Islet precursor cell (in vitro differentiated cells): ENCODE data around the gene CCSER1.
"Not testable (repeated sequence)": the region's sequence is repeated elsewhere in the genome, so short reads cannot be mapped to it uniquely, and the experiment has no call there.

ENCODE experiments used
- DNase-seq: peaks from one replicate; pipeline ENCODE4 v3.0.0-alpha.2; 2018

Gene CCSER1

DNA sequence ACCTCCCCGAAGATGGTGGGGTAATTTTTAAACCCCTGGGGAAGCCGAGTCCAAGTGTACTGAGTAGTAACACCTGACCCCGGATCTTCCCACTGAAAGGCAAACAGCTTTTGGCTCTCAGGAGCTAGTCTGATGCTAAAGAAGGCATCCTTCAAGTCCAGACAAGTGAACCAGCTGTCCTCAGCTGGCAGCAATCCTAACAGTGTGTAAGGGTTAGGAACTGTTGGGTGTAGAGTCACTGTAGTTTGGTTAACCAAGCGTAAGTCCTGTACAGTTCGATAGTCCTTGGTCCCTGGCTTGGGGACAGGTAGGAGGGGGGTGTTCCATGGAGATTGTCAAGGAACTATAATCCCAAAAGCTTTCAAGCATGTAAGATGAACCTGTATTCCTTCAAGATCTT lies 967.0 kb downstream of the CCSER1 start:
- DNase-seq = not testable (repeated sequence)

DNA sequence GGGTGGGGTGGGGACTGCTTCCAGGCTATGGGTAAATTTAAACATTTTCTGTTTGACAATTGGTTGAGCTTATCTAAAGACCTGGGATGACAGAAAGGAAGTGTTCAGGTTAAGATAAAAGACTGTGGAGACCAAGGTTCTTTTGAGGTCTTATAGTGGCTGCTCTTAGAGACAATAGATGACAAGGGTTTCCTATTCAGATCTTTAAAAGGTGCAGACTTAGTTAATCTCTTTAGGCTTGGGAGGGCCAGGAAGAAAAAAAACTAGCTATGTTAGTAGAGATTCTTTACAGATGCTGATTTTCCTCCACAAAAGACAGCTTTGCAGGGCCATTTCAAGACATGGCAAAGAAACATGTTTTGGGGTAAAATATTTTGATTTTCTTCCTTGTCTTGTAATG lies 972.5 kb downstream of the CCSER1 start:
- DNase-seq = no peak

DNA sequence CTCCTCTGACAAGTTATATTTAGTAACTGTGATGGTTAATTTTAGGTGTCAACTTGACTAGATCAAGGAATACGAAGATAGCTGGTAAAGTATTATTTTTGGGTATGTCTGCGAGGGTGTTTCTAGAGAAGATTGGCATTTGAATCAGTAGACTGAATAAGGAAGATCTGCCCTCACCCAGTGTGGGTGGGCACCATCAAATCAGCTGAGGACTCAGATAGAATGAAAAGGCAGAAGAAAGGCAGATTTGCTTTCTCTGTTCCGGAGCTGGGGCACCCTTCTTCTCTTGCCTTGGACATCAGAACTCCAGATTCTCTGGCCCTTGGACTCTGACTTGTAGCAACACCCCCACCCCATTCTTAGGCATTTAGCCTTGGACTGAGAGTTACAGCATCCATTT lies 981.6 kb downstream of the CCSER1 start:
- no peak for DNase-seq

DNA sequence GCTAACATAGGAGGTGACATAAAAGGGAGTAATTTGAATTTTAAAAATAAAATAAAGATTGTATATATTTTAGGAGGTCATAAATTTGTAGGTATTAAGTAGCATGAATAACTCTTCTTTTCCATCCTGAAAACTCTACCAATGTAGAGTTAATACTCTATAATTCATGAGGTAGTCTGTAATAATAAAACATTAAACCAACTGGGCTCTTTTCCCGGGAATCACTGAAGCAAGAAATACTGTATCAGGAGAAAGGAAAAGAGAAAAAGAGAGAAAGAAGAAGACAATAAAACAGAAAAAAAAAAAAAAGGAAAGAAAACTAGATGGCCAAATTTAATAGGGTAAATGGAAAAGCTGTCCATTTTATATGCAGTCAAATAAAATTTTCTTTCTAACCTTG lies 984.4 kb downstream of the CCSER1 start:
- no peak for DNase-seq

DNA sequence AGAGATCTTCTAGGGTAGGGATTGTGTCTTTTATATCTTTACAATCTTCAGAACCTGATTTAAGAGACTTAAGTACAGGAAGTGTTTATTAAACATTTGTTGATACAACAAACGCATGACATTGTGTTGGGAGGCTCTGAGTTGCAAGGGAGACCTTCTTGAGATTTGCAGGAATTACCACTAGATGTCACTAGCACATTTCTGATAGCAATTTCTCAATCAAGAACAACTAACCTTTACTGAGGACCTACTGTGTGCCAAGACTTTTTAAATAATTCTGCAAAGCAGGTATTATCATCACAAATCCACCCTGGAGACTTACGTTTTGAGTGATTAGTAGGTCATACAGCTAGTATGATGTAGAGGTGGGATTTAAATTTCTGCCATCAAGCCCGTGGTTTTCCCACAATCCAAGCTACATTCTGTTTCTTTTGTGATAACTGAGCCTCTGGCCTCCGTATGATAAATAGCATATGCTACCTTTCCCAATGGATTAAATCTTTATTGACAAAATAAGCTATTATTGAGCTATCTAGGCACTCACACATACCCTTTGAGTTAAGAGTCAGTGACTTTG lies 986.0 kb downstream of the CCSER1 start:
- DNase-seq = no peak

DNA sequence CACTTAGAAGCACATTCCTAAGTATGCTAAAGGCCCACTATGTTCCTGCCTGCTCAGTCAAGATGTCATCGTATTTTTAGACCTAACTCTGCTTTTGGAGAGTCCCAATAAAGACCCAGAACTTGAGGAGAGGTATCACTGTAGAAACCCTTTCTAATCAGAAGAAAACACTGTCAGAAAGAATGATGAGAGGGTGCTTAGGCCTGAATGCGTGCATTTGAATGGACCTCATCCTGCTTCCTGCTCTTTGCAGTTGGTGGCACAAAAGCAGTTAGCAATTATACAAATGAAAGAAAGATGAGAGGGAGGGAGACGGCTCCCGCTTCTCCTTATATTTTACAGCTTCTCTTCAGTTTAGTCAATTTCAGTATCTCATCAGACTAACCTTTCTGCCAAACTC lies 987.2 kb downstream of the CCSER1 start:
- no peak for DNase-seq

DNA sequence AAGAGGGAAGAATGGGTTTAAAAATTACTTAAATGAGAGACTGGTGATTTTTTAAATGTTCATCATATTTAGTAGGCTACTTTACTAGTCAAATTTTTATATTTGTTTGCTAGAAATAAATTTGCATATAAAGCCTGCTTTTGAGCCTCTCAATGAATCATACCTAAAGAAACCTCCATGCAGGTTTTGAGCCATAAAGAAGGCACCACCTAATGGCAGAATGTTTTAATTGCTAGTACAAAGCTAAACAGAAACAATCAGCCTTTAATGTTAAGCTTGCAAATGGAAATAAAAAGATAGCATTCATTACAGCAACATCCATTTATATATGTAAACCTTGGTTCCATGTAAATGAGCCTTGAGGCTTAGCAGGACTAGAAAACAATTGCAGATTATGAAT lies 989.7 kb downstream of the CCSER1 start:
- no peak for DNase-seq

DNA sequence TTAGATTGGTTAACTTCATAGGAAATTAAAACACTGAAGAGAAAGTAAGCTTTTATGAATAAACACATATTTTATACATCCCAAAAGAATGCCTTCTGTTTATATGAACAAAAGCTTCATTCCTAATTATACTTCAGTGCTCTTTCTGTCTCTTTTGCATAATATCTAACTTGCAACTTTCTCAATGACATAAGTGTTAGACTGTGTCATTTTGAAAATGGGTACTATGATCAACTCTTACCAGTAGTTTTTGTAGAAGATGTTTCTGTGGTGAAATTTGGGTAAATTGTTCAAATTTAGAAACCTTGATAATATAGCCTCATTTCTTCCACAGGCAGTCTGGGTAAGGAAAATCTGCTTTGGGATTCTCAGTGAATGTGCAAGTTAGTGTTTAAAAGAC lies 991.4 kb downstream of the CCSER1 start:
- DNase-seq = no peak

DNA sequence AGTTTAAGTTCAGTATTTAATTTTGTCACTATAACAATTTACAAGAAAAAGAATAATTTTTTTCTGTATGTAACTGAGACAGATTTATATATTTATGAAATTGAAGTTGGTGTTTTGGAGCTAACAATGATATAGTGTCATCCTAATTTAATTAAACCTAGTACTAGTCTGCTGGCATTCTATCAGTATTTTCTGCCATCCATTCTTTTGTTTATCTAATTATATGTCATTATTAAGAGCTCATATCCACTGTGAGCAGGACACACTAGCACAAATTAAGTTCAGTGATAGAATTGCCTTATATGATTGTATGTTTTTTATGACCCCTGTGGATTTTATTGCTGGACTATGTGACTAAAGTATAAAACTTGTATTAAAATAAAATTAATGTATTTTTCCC lies 996.5 kb downstream of the CCSER1 start:
- DNase-seq = no peak

DNA sequence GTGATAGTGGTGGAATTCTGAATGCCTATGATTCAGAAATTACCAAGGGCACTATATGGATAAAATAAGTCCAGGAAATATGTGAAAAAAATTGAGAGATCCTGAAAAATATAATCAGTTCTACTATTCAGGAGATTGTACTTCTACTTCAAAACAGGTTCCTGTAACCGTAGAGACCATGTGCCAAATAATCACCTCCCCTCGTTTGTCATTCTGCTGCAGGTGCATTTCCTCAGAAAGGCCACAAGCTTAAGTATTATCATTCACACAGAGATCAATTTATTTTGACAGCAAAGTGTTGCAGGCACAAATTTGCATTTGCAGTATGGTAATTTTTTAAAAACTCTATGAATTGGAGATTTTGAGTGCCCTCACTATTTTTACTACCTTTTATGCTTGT lies 1000.0 kb downstream of the CCSER1 start:
- DNase-seq = no peak

DNA sequence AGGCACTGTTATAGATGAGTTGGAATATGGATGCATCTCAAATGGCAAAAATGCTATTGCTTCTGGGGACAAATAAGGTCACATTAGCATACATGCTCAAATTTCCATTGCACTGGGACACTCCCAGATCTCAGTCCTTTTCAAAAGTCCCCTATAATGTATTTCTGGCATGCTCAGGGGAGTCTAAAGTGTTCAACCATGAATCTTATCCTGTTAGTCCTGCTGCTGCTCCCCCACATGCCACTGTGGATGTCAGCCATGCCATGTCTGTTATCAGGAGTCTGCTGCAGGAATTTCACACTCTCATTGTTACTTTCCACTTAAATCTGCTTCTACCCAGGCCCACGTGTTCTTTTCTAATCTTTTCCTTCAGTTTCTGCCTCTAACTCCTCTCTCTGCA lies 1000.6 kb downstream of the CCSER1 start:
- DNase-seq = peak; percentile 45

DNA sequence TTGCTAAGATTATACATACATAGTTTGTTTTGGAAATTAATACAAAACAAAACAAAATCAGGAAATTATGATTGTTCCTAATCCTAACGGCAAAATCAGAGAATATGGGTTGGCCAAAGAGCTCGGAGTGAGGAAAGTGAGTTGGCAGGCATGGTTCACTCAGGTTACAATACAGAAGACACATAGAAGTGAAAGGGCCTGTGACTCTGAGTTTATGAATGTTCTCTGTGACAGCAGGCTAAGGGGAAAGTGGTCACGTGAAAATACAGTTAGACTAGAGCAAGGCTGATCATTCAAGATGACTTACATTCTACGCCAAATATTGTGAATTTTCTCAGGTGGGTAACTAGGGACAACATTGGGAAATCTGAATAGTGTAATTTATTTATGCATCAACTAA lies 1001.3 kb downstream of the CCSER1 start:
- DNase-seq = no peak

DNA sequence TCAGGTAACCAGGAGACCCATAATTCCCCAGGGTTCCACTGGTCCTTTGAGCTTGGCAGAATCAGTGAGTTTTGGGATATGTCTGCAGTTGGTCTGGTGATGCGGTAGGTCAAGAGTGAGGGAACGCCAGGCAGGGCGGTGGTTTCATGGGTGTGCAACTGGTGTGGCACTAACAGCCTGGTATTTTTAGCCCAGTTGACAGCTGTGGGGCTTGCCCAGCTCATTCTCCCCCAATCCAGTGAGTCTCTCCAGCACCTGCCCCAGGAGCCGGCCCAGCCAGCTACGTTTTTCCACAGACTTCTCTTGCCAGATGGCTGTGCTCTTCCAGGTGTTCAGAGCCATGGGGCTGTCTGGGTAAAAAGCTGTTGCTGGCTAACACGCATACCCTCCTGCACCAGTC lies 1019.9 kb downstream of the CCSER1 start:
- DNase-seq = no peak

DNA sequence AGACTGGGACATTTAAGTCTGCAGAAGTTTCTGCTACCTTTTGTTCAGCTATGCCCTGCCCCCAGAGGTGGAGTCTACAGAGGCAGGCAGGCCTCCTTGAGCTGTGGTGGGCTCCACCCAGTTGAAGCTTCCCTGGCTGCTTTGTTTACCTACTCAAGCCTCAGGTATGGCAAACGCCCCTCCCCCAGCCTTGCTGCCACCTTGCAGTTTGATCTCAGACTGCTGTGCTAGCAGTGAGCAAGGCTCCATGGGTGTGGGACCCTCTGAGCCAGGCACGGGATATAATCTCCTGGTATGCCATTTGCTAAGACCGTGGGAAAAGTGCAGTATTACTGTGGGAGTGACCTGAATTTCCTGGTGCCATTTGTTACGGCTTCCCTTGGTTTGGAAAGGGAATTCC lies 1026.8 kb downstream of the CCSER1 start:
- not testable (repeated sequence) for DNase-seq

DNA sequence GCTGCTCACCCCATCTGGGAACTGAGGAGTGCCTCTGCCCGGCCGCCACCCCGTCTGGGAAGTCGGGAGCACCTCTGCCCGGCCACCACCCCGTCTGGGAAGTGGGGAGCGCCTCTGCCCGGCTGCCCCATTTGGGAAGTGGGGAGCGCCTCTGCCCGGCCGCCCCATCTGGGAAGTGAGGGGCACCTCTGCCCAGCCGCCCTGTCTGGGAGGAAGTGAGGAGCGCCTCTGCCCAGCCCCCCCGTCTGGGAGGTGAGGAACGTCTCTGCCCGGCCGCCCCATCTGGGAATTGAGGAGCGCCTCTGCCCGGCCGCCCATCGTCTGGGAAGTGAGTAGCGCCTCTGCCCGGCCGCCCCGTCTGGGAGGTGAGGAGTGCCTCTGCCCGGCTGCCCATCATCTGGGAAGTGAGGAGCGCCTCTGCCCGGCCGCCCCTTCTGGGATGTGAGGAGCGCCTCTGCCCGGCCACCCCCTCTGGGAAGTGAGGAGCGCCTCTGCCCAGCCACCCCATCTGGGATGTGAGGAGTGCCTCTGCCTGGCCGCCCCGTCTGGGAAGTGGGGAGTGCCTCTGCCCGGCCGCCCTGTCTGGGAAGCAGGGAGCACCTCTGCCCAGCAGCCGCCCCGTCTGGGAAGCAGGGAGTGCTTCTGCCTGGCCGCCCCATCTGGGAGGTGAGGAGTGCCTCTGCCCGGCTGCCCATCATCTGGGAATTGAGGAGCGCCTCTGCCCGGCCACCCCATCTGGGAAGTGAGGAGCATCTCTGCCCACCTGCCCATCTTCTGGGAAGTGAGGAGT lies 1040.9 kb downstream of the CCSER1 start:
- DNase-seq = not testable (repeated sequence)

DNA sequence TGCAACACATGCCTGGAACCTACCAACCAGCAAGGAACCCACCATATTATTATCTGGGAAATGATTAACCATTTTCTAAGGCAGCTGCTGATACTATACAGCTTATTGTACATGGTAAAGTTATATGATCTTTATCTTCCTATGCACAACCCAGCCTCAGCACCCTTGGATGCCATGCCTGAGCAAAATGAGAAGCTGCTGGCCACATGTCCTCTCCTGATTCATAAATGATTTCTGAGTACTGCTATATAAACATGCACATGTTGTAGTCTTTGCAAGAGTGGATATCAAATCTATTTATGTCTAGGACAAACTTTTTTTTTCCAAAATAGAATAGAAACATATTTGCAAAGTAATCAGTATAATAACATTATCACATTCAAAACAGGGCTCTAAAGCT lies 1043.6 kb downstream of the CCSER1 start:
- DNase-seq = no peak

DNA sequence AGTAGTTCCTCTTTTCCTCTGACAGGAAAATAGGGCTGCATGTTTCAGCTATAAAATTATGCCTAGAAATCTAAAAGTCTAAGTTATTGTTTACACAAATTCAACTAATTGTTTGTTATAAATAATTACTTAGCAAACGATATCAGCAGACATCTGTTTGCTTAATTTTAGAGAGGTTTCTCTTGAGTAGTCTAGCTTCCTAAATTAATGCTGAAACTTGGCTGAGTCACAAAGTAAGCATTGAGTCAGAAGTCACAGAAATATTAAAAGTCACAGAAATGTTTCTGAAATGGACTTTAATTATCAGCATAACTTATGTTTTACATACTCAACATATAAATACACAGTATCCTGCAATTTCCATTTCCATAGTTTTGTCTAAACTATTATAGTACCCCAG lies 1044.0 kb downstream of the CCSER1 start:
- DNase-seq = no peak

DNA sequence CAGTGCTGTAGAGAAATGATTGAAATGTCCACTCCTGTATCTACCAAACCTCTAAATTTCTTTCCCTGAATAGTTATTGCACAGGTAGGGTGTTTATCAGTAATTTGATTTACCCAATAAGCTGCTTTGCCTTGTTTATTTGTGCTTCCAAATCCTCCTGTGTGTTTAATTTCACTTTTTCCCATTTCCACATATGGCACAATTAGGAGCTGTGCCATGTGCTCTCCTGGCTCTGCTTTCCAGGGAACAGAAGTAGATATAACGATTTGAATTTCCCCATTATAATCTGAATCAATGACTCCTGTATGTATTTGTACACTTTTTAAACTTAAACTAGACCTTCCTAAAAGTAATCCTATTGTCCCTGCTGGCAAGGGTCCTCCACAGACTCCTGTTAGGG lies 1057.9 kb downstream of the CCSER1 start:
- not testable (repeated sequence) for DNase-seq

DNA sequence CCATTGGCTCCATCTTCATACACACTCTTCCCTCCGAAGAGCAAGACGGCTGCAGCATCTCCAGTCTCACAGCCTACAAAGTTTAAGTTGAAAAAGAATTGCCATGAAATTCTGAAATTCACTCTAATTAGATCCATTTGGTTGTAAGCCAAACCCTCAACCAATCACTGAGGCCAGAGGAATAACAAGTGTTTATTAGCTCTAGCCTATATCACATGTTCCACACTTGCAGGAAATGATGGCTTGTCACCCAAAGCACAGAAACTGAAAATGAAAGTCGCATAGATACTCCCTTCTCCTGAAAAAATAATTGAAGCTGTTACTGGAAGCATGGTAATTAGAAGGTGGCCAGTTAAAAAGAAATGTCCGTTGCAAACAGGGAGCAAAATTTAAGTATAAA lies 1071.8 kb downstream of the CCSER1 start:
- no peak for DNase-seq

DNA sequence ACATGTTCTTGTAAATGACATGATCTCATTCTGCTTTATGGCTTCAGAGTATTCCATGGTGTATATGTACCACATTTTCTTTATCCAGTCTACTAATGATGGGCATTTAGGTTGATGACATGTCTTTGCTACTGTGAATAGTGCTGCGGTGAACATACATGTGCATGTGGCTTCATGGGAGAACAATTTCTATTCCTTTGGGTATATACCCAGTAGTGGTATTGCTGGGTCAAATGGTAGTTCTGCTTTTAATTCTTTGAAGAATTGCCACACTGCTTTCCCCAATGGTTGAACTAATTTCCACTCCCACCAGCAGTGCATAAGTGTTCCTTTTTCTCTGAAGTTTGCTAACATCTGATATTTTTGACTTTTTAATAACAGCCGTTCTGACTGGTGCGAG lies 1080.3 kb downstream of the CCSER1 start:
- no peak for DNase-seq

DNA sequence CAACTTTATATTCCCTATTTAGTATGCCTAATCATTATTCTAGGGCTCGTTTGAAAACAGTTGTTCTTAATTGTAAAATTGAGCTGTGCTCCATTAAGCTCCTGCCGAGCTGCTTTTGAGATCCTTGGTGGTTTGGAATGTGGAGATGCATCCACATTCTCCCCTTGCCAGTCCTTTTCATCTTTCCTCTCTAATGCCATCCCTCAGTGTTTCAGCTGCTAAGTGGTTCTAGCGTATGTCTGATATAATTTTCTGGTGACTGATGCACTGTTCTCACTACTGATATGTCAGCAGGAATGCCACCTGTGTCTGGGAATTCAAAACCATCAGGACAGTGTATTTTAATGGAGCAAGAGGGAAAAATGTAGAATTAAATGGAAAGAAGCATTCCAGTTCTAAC lies 1085.0 kb downstream of the CCSER1 start:
- DNase-seq = no peak

DNA sequence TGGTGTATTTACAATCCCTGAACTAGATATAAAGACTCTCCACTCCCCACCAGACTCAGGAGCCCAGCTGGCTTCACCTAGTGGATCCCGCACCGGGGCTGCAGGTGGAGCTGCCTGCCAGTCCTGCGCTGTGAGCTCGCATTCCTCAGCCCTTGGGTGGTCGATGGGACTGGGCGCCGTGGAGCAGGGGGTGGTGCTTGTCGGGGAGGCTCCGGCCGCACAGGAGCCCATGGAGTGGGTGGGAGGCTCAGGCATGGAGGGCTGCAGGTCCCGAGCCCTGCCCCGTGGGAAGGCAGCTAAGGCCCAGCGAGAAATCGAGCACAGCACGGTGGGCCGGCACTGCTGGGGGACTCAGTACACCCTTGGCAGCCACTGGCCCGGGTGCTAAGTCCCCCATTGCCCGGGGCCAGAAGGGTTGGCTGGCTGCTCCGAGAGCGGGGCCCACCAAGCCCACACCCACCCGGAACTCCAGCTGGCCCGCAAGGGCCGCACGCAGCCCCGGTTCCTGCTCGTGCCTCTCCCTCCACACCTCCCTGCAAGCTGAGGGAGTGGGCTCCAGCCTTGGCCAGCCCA lies 1090.7 kb downstream of the CCSER1 start:
- DNase-seq = not testable (repeated sequence)

DNA sequence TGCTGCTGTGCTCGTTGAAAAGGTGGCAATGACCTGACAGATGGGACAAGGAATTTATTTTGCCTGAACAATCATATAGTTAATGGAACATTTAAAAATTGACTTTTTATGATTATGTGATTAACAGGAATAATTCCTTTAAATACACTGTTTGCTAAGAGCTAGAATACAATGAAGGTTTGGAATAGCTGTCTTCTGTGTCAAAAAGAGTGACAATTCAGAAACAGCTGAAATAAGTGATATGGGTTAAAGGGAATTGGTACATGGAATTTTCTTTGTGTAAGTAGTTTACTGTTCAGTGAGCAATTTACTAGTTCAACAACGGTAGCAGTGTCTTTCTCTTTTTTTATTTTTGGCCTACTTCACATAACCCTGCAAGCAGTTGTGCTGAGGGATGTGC lies 1093.1 kb downstream of the CCSER1 start:
- DNase-seq = no peak

DNA sequence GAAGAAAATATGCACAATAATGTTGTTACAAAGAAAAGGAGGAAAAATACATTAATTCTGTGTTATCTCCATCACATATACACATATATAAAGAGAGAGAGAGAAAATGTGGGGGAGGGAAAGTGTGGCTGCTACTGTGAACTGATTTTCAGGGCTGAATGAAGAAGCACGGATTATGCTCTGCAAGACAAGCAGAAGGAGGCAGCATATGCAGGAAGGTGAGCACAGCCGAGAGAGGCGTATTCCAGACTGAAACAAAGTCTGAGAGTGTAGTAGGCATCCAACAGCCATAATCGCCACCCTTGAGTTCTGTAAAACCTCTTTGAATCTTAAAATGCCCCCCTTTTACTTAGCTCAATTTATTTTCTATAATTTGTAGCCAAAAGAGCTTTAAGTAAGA lies 1094.8 kb downstream of the CCSER1 start:
- DNase-seq = no peak

DNA sequence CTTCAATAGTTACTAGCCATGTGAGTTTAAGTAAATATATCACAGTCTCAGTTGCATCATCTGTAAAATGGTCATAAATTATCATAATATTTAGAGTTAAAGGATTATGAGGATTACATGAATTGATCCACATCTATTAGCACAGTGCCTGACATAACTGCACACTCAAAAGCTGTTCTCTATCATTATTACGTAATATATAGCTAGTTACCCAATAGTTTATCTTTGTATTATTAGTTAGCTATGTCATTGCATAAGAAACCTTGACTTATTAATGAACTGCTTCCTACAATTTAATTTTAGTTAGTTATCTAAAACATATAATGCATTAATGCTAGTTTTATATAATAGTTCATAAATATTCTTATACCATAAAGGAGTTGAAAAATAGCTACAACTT lies 1099.7 kb downstream of the CCSER1 start:
- DNase-seq = no peak
